NCI-H524 (cell line): Measurements from ENCODE around the gene HNRNPUL2.

Experiments
- DNase-seq, 2 experiments: peaks; one replicate each; lab custom pipeline; 2025; lab: John Stamatoyannopoulos, UW

Gene HNRNPUL2

GRCh38 chr11:62726915-62727164 is 417 bp downstream of the HNRNPUL2 start:
- peak in 1 of 2 experiments; percentile 38 for DNase-seq

GRCh38 chr11:62726156-62726914 is 922 bp downstream of the HNRNPUL2 start:
- no peak for DNase-seq

GRCh38 chr11:62725646-62726045 is 1.6 kb downstream of the HNRNPUL2 start:
- DNase-seq: no peak

- no peak for DNase-seq
Measured at GRCh38 chr11:62724171-62724570, 3.1 kb downstream of the HNRNPUL2 start.

- DNase-seq: no peak
Measured at GRCh38 chr11:62721994-62722393, 5.3 kb downstream of the HNRNPUL2 start.

- no peak for DNase-seq
Measured at GRCh38 chr11:62719302-62719978, 7.8 kb downstream of the HNRNPUL2 start.

GRCh38 chr11:62716816-62717215 is 10.4 kb downstream of the HNRNPUL2 start:
- no peak for DNase-seq

GRCh38 chr11:62716206-62716605 is 11.1 kb downstream of the HNRNPUL2 start:
- no peak for DNase-seq

GRCh38 chr11:62715150-62716130 is 11.8 kb downstream of the HNRNPUL2 start:
- no peak for DNase-seq

- DNase-seq: no peak
Measured at GRCh38 chr11:62713343-62713742, 13.9 kb downstream of the HNRNPUL2 start.

- DNase-seq: no peak
Measured at GRCh38 chr11:62712861-62713260, 14.4 kb downstream of the HNRNPUL2 start.

GRCh38 chr11:62712276-62712812 is 14.9 kb downstream of the HNRNPUL2 start:
- DNase-seq: no peak

- peak in 1 of 2 experiments; percentile 13 for DNase-seq
Measured at GRCh38 chr11:62710001-62710345, 17.3 kb downstream of the HNRNPUL2 start.

- peak; percentile 93 to 97 for DNase-seq
Measured at GRCh38 chr11:62709247-62710000, 17.8 kb downstream of the HNRNPUL2 start.

- no peak for DNase-seq
Measured at GRCh38 chr11:62708793-62709192, 18.5 kb downstream of the HNRNPUL2 start.

GRCh38 chr11:62708392-62708791 is 18.9 kb downstream of the HNRNPUL2 start:
- DNase-seq: no peak

- DNase-seq: no peak
Measured at GRCh38 chr11:62707277-62707861, 19.9 kb downstream of the HNRNPUL2 start, which contains the start of the genes BSCL2 and GNG3. BSCL2 (minus strand) TSS chr11:62707424; CDS start chr11:62707195, 229 bp downstream. GNG3 (plus strand) TSS chr11:62707676; CDS start chr11:62708296, 620 bp downstream.

GRCh38 chr11:62706850-62707247 is 20.4 kb downstream of the HNRNPUL2 start:
- DNase-seq: no peak

- peak; percentile 89 to 95 for DNase-seq
Measured at GRCh38 chr11:62705880-62706849, 21.1 kb downstream of the HNRNPUL2 start.

- DNase-seq: peak in 1 of 2 experiments; percentile 42
Measured at GRCh38 chr11:62705413-62705812, 21.8 kb downstream of the HNRNPUL2 start.
